Caco-2 (cell line): ENCODE data around the gene CDC14A. TPM values are rescaled to one million over a fixed set of nuclear protein-coding genes. Genes with fewer than 3 reads are reported as not detected.

ENCODE experiments used
- BruUV-seq: library from RNA; stranded (reverse); fragments of 400-500 nt; replicated peaks from 2 replicates; lab custom pipeline; 2021; lab: Mats Ljungman, UMichigan
- CTCF ChIA-PET: fragments of 300-600 bp; sonication (Branson Sonifier 250); formaldehyde crosslinking; loops from one replicate; lab custom pipeline; 2022; ENCODE audit warnings: antibody characterized with exemption; lab: Charles Lee
- POLR2A ChIA-PET: fragments of 300-600 bp; sonication (Branson Sonifier 250); formaldehyde crosslinking; loops from one replicate; lab custom pipeline; 2022; ENCODE audit warnings: antibody characterized with exemption; lab: Charles Lee
- DNase-seq, 2 experiments: peaks; one replicate each; pipeline versions ENCODE4 v3.0.0 to v3.0.0-alpha.2; 2020 to 2022
- H3K27me3 ChIP-seq: replicated peaks from 2 replicates; pipeline ENCODE4 v1.6.0; 2011; ENCODE audit warnings: low read length; ENCODE audit not compliant: control insufficient read depth, insufficient read depth
- H3K36me3 ChIP-seq: 2 replicates; pipeline ENCODE4 v1.5.1; 2011; ENCODE audit warnings: low read length; ENCODE audit not compliant: control insufficient read depth, insufficient read depth
- H3K4me1 ChIP-seq: fragments of 250-450 bp; sonication (Bioruptor Pico); 2 replicates; pipeline ENCODE4 v1.5.1; 2020; ENCODE audit warnings: mild to moderate bottlenecking
- H3K4me3 ChIP-seq: 2 replicates; pipeline ENCODE4 v1.5.1; 2011; ENCODE audit warnings: low read depth, mild to moderate bottlenecking, control low read depth, low read length
- H3K9me3 ChIP-seq: fragments of 250-450 bp; sonication (Bioruptor Pico); 2 replicates; pipeline ENCODE4 v1.5.1; 2020; ENCODE audit warnings: mild to moderate bottlenecking, moderate library complexity
- H3K27ac Mint-ChIP-seq: one replicate; pipeline ENCODE4 v1.8.0; 2022; ENCODE audit warnings: mixed read lengths; ENCODE audit not compliant: unreplicated experiment
- H3K27me3 Mint-ChIP-seq: one replicate; pipeline ENCODE4 v1.8.0; 2022; ENCODE audit warnings: mixed read lengths; ENCODE audit not compliant: insufficient read depth, unreplicated experiment
- H3K36me3 Mint-ChIP-seq: one replicate; pipeline ENCODE4 v1.8.0; 2022; ENCODE audit warnings: mild to moderate bottlenecking, mixed read lengths; ENCODE audit not compliant: insufficient read depth, unreplicated experiment
- H3K4me1 Mint-ChIP-seq: one replicate; pipeline ENCODE4 v1.8.0; 2022; ENCODE audit warnings: low read depth, mixed read lengths; ENCODE audit not compliant: unreplicated experiment
- H3K4me3 Mint-ChIP-seq: one replicate; pipeline ENCODE4 v1.8.0; 2022; ENCODE audit warnings: mild to moderate bottlenecking, moderate library complexity, mixed read lengths; ENCODE audit not compliant: unreplicated experiment
- H3K9me3 Mint-ChIP-seq: one replicate; pipeline ENCODE4 v1.8.0; 2022; ENCODE audit warnings: mixed read lengths; ENCODE audit not compliant: unreplicated experiment
- CTCF ChIP-seq, 2 experiments: fragments of 200-600 bp in 1 of 2; IDR thresholded peaks; 1 replicate in 1 of 2; 2 replicates in 1 of 2; pipeline versions ENCODE4 v1.5.1 to v1.8.0; 2011 to 2022; ENCODE audit warnings: antibody characterized with exemption in 1 of 2, control low read depth in 1 of 2, inconsistent platforms in 1 of 2, low read depth in 1 of 2, low read length in 1 of 2, mild to moderate bottlenecking in 1 of 2, moderate library complexity in 1 of 2; ENCODE audit not compliant: insufficient read depth in 1 of 2, severe bottlenecking in 1 of 2, unreplicated experiment in 1 of 2
- intact Hi-C: fragments of 100-400 bp; cut with micrococcal nuclease; formaldehyde crosslinking; loops from one replicate; pipeline ENCODE4 v1.10.0; 2022; ENCODE audit not compliant: unreplicated experiment
- total RNA-seq: library from RNA; stranded (reverse); gene quantifications from 2 replicates; pipeline ENCODE4 v1.2.3, GENCODE V29; 2022

Gene CDC14A
- total RNA-seq, 1 experiment from 2014 or later: 7.3 TPM

- Mint-ChIP-seq H3K9me3 (peaks cover 10% of the 10 kb centered on the region), H3K4me3 (no peak overlapping the region), H3K27ac (no peak overlapping the region), H3K36me3 (no peaks in the 10 kb centered on the region), H3K4me1 (no peaks in the 10 kb centered on the region), H3K27me3 (peaks cover 5% of the 10 kb centered on the region)
- Histone ChIP-seq H3K27me3 (no peaks in the 10 kb centered on the region), H3K9me3 (no peaks in the 10 kb centered on the region), H3K4me3 (no peak overlapping the region), H3K4me1 (no peaks in the 10 kb centered on the region), H3K36me3 (no peaks in the 10 kb centered on the region)
- intact Hi-C loops: no loop called here
- TF ChIP-seq CTCF (IDR thresholded peaks at IDR 0.05; ENCODE audit: insufficient read depth in 1 of 2, low read depth in 1 of 2, low read length in 1 of 2, severe bottlenecking in 1 of 2, unreplicated experiment in 1 of 2): no peak
- no TSS peak for BruUV-seq
- POLR2A ChIA-PET: no interaction called here
- CTCF ChIA-PET: no interaction called here
- no peak for DNase-seq
Observed at GRCh38 chr1:100565937-100566699, 213.8 kb downstream of the CDC14A start.

GRCh38 chr1:100567062-100567461 is 214.8 kb downstream of the CDC14A start:
- Mint-ChIP-seq H3K27me3 (peaks cover 5% of the 10 kb centered on the region), H3K27ac (no peak overlapping the region), H3K4me1 (no peaks in the 10 kb centered on the region), H3K36me3 (no peaks in the 10 kb centered on the region), H3K4me3 (no peak overlapping the region), H3K9me3 (peaks cover 10% of the 10 kb centered on the region)
- ChIA-PET CTCF (no interaction called here), POLR2A (no interaction called here)
- DNase-seq: no peak
- TF ChIP-seq CTCF (IDR thresholded peaks at IDR 0.05; ENCODE audit: insufficient read depth in 1 of 2, low read depth in 1 of 2, low read length in 1 of 2, severe bottlenecking in 1 of 2, unreplicated experiment in 1 of 2): no peak
- H3K27me3 ChIP-seq: no peaks in the 10 kb centered on the region
- intact Hi-C loops: no loop called here
- H3K36me3 ChIP-seq: no peaks in the 10 kb centered on the region
- BruUV-seq: no TSS peak
- H3K9me3 ChIP-seq: no peaks in the 10 kb centered on the region
- H3K4me3 ChIP-seq: no peak overlapping the region
- no peaks in the 10 kb centered on the region for H3K4me1 ChIP-seq

Other genes with a start within 250 kb of the CDC14A start
- gene SASS6, start 219.6 kb upstream of the CDC14A start, total RNA-seq: 9.5 and 10.1 TPM in 2 replicates
- gene TRMT13, start 219.3 kb upstream of the CDC14A start, total RNA-seq: 12.6 and 14.5 TPM in 2 replicates
- gene LRRC39, start 174.2 kb upstream of the CDC14A start, total RNA-seq: 0.23 TPM in 1 of 2 replicates, not detected in the other
- 13.3 and 14.1 TPM in 2 replicates for gene DBT, start 102.7 kb upstream of the CDC14A start, total RNA-seq
- 27.4 and 31.4 TPM in 2 replicates for gene RTCA, start 86.3 kb upstream of the CDC14A start, total RNA-seq
- not detected in 2 replicates for gene GPR88, start 185.6 kb downstream of the CDC14A start, total RNA-seq